GM12892 (cell line): ENCODE results near the gene AIPL1.
A peak's percentile ranks its signal among the peaks of the same experiment; 100 is the strongest.

ENCODE experiments used
- DNase-seq: peaks from one replicate; pipeline ENCODE4 v3.0.0; 2011; ENCODE audit not compliant: insufficient read length
- FAIRE-seq: peaks from 2 replicates; lab custom pipeline; 2011; peaks lifted over from hg19 to GRCh38; lab: Jason Lieb, UNC
- POLR2A ChIP-seq: IDR thresholded peaks from 2 replicates; pipeline ENCODE4 v1.6.1; 2011; ENCODE audit warnings: low read depth, low read length, control low read depth
- POLR2AphosphoS5 ChIP-seq: IDR thresholded peaks from 2 replicates; pipeline ENCODE4 v1.6.1; 2011; ENCODE audit warnings: low read depth, low read length, control low read depth
- TAF1 ChIP-seq: IDR thresholded peaks from 2 replicates; pipeline ENCODE4 v1.6.1; 2011; ENCODE audit warnings: low read depth, mild to moderate bottlenecking, control low read depth, low read length, borderline replicate concordance

Gene AIPL1

DNA sequence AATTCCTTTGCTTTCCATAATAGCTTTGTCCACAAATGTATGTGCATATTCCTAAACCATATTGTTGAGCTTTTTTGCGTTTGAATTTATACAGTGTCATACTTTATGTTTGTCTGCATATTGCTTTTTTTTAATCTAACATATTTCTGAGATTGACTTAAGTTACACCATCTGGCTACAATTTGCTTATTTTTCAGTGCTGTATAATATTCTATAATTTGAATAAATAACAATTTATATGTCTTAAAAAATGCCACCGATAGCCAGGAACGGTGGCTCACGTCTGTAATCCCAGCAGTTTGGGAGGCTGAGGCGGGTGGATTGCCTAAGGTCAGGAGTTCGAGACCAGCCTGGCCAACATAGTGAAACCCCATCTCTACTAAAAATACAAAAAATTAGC lies 7.9 kb upstream of the AIPL1 start:
- DNase-seq (no peak), FAIRE-seq (no peak)
- TF ChIP-seq POLR2AphosphoS5 (no peak), POLR2A (no peak), TAF1 (no peak)

GRCh38 chr17:6439951-6440350 lies 5.0 kb upstream of the AIPL1 start:
- FAIRE-seq (no peak), DNase-seq (no peak)
- TF ChIP-seq POLR2AphosphoS5: no peak
- no peak for TF ChIP-seq TAF1
- TF ChIP-seq POLR2A: no peak

DNA sequence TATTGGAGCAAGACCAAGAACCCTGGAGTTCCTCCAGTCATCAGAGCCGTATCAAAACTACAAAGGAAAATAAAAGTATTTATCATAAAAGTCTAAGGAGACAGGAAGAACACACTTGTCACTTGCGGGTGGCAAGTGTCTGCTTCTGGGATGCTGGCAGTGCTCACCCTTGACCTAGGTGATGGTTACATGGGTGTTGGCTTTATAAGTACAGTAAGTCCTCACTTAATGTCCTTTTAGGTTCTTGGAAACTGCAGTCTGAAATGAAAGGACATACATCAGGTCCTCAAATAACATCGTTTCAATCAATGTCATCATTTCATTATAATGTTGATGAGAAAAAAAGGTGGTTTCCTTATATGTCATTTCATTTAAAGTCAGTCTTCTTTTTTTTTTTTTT lies 3.0 kb upstream of the AIPL1 start:
- TF ChIP-seq POLR2A (no peak), POLR2AphosphoS5 (no peak), TAF1 (no peak)
- DNase-seq: no peak
- no peak for FAIRE-seq

- TF ChIP-seq TAF1 (no peak), POLR2A (no peak), POLR2AphosphoS5 (no peak)
These were observed 2.5 kb upstream of the AIPL1 start for GRCh38 chr17:6437466-6437865.

DNA sequence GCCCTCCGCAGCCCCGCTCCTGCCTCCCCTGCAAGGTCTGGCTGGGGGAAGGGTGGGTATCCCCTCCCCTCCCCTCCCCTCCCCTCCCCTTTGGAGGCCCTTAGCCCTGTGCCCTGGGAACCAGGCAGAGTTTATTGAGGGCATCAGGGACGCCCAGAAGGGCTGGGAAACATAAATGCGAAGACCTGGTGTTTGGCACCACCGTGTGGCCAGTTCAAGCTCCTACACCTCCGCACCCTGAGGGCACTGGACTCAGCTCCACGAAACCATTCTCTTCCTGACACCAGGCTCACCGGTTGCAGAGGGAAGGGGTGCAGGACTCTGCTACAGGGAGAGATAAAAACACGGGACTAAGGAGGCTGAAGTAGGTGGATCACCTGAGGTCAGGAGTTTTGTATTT lies 1.0 kb upstream of the AIPL1 start:
- TF ChIP-seq POLR2AphosphoS5: no peak
- no peak for TF ChIP-seq POLR2A
- no peak for TF ChIP-seq TAF1
- FAIRE-seq (peak; percentile 91), DNase-seq (peak; percentile 78)

More at GRCh38 chr17:6437466-6437865, 2.5 kb upstream of the AIPL1 start:
- DNase-seq: no peak
- no peak for FAIRE-seq

DNA sequence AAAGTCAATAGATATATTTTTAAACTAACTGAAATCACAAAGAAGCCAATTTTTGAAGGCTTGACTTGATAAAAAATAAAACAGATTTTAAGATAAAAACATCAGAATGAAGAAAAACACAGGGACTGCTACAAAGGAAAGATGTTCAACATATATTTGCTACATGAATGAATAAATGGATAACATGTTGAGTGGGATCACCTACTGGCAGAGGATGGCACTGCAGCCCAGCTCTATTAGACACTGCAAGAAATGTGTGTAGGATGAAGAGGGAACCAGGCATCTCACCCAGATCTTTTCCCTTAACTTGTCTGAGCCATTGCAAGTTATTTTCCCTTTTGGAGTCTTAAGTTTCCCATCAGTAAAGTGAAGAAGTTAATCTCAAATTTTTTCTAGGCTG lies 4.2 kb downstream of the AIPL1 start:
- no peak for TF ChIP-seq TAF1
- no peak for TF ChIP-seq POLR2AphosphoS5
- no peak for TF ChIP-seq POLR2A
- DNase-seq (no peak), FAIRE-seq (no peak)

DNA sequence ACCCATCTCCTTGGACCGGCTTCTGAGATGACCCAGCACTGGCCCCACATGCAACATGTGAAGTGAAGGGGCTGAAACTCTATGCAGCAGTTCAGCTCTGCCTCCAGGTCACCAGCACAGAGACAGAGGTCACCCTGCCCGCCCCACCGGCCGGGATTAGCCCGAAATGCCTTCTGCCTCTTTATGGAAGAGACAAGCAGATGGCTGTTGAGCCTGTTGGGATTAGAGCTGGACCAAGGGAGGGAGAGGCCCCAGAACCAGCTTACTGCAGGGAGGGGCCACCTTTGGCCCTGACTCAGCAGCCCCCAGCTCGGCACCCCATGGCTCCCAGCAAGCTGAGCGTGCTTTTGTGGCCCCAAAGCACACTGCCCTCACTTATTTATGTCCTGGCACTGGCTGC lies 5.7 kb downstream of the AIPL1 start:
- FAIRE-seq: no peak
- no peak for DNase-seq
- no peak for TF ChIP-seq POLR2AphosphoS5
- TF ChIP-seq TAF1: no peak
- TF ChIP-seq POLR2A: no peak

- FAIRE-seq: no peak
- no peak for TF ChIP-seq POLR2AphosphoS5
- TF ChIP-seq POLR2A: no peak
- no peak for TF ChIP-seq TAF1
- no peak for DNase-seq
These were observed 6.5 kb downstream of the AIPL1 start for GRCh38 chr17:6428207-6428965.

DNA sequence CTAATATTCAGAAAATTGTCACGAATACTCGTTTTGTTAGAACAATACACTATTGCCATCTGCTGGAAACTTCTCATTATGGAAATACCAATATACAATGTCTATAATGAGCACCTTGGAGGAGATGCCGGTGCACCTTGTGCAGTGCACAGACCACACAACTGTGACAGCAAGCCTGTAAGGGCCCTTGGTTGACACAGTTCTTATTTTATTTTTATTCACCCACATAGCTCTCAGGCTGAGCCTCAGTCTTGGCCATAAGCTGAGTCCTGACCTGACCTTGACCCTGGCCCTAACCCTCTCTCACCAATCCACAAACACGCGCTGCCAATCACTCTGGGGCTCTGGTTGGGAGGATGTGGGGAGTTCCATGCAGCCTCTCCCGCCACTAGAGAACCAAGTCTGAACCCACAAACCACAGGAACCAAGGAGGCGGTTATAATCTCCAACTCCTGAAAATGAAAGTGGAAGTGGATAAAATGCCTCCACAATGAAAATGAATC lies 7.6 kb downstream of the AIPL1 start:
- TF ChIP-seq POLR2AphosphoS5: no peak
- peak; percentile 44 for DNase-seq
- no peak for FAIRE-seq

DNA sequence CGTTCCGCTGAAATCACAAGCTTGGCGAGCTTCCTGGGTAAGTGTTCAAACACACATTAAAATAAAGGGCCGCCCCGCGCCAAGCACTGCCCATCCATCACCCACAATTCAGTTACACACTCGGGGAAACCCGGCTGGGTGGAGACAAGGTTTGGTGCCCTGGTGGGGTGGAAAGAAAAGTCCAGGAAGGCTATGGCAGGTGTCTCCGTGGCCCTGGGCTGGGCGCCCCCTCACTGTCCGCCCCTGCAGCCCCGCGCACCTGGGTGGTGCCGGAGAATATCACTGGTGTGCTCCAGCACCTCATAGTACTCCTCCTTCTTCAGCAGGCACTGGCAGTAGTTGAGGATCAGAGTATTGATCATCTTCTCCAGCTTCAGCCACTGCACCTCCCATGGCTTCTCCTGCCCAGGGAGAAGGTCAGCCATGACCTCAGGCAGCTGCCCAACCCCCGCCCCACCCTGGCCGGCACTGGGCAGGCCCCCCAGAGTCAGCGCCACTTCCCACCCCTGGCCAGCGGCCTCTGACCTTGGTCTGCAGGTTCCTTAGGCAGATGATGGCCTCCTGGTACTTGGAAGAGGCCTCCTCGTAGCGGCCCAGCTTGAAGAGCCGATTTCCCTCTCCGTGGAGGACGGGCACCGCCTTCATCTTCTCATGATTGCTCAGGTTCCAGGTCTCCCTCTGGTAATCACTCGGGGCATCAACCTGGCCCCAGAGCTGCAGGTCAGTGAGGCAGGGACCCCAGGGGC lies 8.4 kb downstream of the AIPL1 start:
- FAIRE-seq: no peak
- no peak for DNase-seq
- TF ChIP-seq POLR2AphosphoS5: no peak
- TF ChIP-seq TAF1: no peak
- TF ChIP-seq POLR2A: no peak

DNA sequence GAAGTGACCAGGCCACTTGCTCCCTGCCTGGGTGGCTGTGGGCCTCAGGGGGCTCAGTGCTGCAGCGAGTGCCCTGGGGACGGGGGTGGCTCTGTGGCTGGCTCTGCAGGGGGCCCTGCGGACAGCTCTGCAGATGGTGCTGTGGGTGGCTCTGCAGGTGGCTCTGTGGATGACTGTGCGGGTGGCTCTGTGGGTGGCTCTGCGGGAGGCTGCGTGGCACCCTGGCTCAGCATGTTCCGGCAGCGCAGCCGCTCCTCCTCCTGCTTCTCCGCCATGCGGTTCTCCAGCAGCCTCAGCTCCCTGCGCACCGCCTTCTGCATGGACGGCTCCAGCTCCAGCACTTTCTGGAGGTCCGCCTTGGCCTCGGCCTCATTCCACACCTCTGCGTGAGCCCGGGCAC lies 9.5 kb downstream of the AIPL1 start:
- no peak for TF ChIP-seq POLR2A
- TF ChIP-seq POLR2AphosphoS5: no peak
- no peak for TF ChIP-seq TAF1
- FAIRE-seq (no peak), DNase-seq (no peak)

GRCh38 chr17:6423931-6424330 lies 11.0 kb downstream of the AIPL1 start:
- DNase-seq (no peak), FAIRE-seq (no peak)
- no peak for TF ChIP-seq TAF1
- no peak for TF ChIP-seq POLR2A
- TF ChIP-seq POLR2AphosphoS5: no peak
